SK-N-DZ (cell line): ENCODE results near the gene BRSK2. TPM values are rescaled to one million over a fixed set of nuclear protein-coding genes. Genes with fewer than 3 reads are reported as not detected.
"Not testable (repeated sequence)": the region's sequence is repeated elsewhere in the genome, so short reads cannot be mapped to it uniquely, and the experiment has no call there.

Source experiments
- DNase-seq: peaks from one replicate; pipeline ENCODE4 v3.0.0-alpha.2; 2015; ENCODE audit warnings: low spot score
- polyA plus RNA-seq, 2 experiments: library from polyadenylated mRNA; depleted of rRNA; stranded (reverse); fragments of >200 nt; gene quantifications; 2 replicates each; pipeline ENCODE4 v1.2.3, GENCODE V29; 2014

The BRSK2 gene
- polyA plus RNA-seq (2014; cell fraction: cytosol; rRNA removed), result 37.3 and 46.3 TPM in 2 replicates
- 66.2 and 73.1 TPM in 2 replicates for polyA plus RNA-seq (2014; cell fraction: nucleus; rRNA removed)

DNA sequence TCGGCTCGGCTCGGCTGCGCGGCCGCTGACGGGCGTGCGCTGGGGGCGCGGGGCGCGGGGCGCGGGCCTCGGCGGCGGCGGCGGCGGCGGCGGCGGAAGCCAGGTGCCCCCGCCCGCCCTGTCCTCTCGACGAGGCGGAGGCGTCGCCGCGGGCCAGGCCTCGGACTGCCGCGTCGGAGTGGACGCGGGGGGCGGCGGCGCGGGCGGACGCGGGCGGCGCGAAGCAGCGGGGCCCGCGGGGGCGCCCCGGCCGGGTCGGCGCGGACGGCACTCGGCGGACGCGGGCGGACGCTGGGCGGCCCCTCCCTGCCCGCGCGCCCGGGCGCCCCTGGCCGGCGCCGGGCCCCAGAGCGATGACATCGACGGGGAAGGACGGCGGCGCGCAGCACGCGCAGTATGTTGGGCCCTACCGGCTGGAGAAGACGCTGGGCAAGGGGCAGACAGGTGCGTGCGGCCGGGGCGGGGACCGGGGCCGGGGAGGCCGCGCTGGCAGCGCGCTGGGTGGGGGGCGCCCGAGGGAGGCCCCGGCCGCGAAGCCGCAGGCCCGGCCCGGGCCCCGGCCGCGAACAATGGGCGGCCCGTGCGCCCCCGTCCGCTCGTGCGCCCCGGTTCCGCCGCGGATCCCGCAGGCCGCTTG is at the start of gene BRSK2:
TSS of gene BRSK2 (plus strand) at position 3 of the 637 bp plus-strand sequence. CDS start at position 354, 351 bp downstream.
- DNase-seq, result no peak

DNA sequence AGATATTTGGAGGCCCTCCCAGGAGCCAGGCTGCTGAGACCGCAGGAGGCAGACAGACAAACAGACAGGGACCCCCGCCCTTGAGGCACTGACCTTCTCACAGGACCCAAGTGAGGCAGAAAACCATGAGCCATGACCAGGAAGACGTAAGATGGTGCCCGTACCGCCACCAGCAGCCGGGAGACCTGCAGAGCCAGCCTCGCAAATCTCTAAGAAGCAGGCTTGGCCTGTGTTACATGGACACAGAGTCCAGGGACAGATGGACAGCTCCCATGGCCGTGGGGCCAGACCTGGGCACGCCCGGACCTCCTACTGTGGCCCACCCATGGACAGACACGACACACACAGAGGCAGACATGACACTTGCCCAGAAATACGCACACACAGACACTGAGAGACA is 49.6 kb upstream of the BRSK2 start:
- no peak for DNase-seq

DNA sequence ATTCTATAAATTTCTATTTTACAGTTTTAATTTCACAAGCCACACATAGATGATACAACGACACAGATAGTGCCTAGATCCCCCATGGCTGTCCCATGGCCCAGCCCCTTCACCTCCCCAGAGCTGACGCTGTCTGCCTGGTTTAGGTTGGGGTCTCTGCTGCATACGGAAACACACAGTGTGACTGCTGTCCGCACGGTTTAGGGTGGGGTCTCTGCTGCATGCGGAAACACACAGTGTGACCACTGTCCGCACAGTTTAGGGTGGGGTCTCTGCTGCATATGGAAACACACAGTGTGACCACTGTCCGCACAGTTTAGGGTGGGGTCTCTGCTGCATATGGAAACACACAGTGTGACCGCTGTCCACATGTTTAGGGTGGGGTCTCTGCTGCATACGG is 48.5 kb upstream of the BRSK2 start:
- not testable (repeated sequence) for DNase-seq

DNA sequence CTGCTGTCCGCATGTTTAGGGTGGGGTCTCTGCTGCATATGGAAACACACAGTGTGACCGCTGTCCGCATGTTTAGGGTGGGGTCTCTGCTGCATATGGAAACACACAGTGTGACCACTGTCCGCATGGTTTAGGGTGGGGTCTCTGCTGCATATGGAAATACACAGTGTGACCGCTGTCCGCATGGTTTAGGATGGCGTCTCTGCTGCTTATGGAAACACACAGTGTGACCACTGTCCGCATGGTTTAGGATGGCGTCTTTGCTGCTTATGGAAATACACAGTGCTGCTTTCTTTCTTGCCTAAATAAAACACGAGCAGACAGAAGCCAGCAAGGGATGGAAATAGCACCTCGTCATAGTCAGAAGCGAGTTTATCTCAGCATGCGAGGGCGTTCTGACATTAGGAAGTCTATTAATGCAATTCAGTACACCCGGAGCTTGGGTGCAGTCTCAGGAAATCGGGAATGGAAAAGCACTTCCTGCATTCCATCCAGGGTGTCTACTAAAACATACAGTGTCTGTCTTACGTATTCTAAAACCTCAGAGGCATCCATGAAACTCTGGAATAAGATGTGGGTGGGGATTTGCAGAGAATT is 47.7 kb upstream of the BRSK2 start:
- no peak for DNase-seq

DNA sequence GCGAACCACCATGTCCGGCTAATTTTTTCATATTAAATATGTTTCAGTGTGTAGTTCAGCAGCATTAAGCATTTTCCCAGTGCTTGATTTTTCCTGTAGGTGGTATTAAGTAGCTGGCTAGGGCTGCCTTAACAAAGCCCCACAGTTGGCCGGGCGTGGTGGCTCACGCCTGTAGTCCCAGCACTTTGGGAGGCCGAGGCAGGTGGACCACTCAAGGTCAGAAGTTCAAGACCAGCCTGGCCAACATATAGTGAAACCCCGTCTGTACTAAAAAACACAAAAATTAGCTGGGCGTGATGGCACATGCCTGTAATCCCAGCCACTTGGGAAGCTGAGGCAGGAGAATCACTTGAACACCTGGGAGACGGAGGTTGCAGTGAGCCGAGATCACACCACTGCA is 46.8 kb upstream of the BRSK2 start:
- no peak for DNase-seq

DNA sequence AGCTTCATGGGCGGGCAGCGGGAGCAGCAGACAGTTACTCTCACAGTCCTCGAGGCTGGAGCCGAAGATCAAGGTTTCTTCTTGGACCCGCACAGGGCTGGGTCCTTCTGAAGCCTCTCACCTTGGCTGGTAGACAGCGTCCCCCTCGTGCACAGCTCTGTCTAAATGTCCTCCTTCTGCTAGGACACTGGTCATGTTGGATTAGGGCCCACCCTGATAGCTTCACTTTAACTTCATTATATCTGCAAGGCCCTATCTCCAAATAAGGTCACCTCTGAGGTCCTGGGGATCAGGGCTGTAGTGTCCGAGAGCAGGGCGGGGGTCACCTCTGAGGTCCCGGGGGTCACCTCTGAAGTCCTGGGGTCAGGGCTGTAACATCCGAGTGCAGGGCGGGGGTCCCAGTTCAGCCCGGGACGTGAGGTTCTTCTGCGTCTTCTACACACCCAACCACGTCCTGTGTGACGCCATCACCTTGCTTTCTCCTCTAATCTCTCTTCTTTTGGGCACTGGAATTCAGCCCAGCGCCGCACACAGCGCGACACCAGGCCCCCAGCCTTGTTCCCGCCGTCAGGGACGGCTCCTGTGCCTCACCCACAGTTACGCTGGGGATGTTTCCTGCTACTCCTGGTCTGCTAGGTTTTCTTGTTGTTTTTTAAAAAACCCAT is 46.2 kb upstream of the BRSK2 start:
- DNase-seq, result no peak

DNA sequence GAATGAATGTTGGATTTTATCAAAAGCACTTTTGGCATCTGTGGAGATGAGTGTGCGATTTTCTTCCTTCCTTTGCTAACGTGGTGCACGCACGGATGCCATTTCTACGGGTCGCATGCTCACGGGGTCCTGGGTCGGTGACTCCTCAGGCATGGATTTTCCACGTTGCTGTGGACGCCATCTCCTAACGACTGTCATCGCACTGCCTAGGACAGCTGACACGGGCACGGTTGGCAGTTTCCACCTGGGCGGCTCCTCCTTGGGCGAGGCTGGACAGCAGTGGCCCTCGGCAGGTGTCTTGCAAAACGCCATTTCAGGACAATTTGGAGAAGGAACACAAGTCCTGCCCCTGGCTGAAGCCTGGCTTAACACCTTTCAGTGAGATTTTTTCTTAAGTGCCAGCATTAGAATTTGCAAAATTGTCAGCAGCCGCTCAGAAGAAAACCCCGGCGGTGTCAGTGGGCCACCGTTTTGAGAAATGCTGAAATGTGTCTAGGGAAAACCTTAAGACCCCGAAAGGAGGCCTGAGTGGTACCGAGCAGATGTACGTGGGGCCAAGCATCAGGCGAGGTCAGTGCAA is 45.6 kb upstream of the BRSK2 start:
- no peak for DNase-seq

DNA sequence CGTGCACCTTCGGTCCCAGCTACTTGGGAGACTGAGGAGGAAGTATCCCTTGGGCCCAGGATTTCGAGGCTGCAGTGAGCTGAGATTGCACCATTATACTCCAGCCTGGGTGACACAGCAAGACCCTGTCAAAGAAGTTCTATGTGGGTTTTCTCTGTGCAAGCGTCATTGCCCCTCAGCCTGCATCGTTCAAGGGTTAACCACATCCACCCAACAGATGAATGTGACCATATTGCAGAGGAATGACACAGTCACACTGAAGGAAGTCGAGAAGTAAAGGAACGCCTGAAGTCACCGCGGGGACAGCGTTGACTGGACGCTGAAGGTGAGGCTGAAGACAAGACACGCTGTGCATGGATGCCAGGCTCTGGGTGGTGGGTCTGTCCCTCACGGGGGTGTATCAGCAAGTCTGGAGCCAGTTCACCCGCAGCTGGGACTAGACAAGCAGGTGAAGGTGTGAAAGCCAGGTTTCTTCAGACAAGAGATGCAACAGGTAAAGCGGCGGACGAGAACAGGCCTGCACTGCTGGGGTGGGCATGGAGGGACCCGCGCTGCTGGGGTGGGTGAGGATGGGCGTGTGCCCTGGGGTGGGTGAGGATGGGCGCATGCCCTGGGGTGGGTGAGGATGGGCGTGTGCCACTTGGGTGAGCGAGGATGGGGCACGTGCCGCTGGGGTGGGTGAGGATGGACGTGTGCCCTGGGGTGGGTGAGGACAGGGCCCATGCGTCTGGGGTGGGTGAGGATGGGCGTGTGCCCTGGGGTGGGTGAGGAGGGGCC is 43.8 kb upstream of the BRSK2 start:
- no peak for DNase-seq

DNA sequence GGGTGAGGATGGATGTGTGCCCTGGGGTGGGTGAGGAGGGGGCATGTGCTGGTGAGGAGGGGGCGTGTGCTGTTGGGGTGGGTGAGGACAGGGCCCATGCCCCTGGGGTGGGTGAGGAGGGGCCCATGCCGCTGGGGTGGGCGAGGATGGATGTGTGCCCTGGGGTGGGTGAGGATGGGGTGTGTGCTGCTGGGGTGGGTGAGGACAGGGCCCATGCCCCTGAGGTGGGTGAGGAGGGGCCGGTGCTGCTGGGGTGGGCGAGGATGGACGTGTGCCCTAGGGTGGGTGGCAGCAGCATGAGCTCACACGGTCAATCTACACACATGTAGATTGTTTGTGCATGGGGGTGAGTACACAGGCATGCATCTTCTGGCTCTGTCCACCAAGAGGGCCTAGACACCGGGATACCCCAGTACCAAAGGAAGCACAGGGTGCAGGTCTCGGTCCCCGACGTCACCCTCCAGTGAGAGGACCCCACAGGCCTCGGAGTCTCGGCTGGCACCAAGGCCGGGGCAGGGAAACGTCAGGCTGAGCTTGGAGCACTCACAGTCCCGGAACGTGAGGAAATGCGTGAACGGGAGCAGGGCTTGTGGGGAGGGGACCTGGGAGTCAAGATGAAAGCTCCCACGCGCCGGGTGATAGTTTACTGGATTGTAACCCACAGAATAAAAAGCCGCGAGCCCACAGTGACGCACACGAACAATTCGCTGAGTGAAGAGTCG is 42.9 kb upstream of the BRSK2 start:
- DNase-seq, result no peak

DNA sequence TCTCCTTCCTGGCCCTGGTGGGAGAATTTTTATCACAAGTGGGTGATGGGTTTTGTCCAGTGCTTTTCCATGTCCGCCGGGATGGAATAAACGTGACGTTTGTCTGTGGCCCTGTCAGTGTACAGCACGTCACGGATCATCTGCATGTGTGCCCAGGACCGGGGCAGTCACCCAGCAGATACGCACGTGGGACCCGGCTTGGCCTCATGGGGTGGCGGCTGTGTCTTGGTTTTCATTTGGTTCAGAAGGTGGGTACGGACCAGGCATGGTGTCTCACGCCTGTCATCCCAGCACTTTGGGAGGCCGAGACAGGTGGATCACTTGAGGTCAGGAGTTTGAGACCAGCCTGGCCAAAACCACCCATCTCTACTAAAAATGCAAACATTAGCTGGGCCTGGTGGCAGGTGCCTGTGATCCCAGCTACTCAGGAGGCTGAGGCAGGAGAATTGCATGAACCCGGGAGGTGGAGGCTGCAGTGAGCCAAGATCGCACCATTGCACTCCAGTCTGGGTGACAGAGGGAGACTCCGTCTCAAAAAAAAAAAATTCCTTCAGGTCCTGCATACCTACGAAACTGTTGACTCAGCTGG is 42.2 kb upstream of the BRSK2 start:
- not testable (repeated sequence) for DNase-seq

DNA sequence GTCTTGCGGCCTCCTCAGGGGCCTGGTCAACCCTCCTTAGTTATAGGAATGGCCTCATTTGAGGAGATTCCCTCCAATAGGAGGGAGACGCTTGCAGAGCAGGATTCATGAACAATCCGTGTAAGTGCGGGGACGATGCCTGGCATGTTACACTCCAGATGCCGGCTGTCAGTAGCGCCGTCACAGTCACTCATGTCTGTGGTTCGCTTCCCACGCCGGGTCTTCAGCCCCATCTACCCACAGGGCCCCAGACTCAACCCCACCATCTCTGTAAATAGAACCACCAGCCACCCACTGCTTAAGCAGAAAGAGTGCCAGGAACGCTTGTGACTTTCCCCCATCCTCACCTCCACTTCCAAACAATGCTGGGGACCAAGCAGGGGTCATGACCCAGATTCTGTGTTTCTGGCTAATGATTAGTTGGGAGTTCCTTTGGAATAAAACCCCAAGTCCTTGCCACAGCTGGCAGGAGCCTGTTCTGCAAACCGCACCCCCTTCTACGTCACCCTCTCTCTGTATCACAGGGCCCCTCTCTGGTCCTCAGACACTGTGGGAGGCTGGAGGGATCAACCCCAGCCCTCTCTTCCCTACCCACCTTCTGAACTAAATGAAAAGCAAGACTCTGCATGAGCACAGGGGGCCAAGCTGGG is 41.5 kb upstream of the BRSK2 start:
- DNase-seq, result no peak

DNA sequence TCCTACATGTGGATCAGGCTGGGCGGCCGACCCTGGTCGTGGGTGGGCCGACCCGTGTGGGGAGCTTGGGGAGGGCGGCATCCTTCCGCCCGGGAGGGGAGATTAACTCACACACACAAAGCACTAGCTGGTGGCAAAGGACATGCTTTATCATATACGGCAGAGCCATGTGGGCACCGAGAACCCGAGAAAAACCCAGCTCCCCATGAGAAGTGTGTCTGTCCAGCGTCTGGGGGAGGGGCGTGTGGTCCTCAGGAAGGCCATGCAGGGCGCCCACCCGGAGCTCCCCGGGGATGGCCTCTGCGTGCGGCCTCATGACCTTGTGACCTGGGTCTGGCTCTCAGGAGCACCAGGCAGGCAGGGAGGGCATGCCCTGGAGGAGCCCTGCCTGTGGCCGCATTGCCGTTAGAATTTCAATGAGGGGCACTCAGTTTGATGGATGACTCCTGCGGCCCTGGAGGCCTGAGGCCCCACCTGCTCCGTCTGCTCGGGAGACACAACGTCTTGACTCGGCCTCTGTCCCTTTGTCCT is 40.9 kb upstream of the BRSK2 start:
- DNase-seq, result no peak

DNA sequence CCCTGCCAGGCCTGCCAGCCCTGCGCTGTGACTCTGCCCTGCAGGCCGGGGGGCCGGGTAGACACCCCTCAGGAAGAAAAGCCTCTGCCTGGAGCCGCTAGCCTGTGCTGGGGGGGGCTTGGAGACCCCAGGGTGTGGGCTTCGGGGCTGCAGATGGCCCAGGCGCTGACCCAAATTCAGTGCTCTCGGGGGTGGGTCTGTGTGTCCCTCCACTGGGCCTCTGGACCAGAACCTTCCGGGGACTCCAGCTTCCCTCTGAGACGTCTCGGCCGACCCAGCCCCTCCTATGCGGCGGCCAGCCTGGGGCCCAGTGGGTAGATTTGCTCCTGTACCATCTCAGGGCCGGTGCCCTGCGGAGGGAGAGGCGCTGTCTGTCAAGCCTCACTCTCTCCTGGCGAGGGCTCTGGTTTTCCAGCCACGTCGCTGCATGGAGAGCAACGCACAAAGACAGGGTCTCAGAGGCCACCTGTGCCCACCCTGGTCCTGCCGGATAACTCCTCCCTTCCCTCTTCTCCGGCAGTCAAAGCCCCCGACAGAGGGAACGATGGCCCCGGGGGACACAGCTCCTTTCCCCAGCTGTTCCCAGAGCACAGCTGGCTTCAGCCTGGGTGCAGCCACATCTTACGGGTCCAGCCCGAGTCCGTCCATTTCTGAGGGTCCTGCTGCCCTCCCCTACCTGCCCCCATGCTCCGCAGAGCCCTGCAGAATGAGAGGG is 40.2 kb upstream of the BRSK2 start:
- no peak for DNase-seq

DNA sequence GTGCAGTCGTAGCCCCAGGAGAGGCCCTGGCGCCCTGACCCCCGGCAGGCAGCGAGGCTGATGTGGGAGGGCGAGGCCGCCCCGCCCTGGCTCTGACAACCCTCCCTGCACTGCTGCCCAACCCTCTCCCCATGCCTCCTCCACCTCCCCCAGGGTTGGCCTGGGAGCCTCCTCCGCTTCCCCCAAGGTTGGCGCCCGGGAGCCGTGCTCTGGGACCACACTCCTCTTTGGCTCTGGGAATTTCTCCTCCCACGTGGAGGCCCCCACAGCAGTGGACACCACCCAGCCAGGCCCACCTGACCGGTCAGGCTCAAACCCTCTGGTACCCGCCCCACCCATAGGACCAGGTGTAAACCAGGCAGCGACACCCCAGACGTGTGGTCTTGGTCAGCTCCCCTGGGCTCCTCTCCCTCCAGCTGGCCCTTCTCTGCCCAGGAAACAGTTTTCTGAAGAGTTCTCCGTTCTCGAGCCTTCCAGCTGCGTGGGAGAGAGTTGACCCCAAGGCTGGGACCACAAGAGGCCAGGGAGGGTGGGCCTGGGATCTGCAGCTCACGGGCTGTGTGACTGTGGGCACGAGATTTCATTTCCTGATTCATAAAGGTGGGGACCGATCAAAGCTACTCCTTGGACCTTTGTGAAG is 39.5 kb upstream of the BRSK2 start:
- no peak for DNase-seq

DNA sequence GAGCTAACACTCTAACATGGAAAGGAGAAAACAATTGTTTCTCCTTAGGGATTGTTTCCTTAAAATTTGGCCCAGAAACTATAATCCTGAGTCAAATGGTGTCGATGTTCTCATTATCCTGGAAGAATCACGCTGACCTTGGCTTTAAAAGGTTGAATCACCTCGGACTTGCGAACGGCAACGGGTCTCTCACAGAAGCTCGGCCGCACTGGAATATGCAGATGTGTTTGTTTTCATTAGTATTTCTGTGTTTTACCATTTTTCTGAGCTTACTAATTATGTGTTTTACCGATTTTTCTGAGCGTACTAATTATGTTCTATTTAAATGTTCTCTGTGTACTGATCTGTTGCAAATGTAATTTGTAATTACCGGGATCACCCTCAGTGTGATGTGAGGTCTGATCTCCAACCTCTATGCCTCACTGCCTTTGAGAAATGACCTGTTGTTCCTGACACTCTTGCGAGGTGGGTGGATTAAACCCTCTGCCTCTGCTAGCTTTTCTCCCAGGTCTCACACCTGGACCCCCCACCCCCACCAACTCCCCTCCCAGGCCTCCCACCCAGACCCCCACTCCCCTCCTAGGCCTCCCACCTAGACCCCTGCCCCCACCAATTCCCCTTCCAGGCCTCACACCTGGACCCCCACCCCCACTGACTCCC is 38.3 kb upstream of the BRSK2 start:
- peak; percentile 57 for DNase-seq

DNA sequence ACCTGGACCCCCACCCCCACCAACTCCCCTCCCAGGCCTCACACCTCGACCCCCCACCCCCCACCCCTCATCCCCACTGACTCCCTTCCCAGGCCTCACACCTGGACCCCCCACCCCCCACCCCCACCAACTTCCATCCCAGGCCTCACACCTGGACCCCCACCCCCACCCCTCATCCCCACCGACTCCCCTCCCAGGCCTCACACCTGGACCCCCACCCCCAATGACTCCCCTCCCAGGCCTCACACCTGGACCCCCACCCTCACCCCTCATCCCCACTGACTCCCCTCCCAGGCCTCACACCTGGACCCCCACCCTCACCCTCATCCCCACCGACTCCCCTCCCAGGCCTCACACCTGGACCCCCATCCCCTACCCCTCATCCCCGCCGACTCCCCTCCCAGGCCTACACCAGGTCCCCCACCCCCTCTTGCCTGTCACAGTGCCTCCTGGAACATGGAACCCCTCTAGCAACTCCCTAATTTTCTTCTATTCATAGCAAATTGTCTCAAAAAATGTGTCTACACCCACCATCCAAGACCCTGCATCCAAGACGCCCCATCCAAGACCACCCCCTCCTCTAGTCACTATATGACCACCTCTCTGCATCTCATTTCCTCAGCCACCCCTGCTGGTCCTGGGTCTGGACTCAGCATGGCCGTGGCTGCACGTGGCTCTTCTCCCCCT is 36.9 kb upstream of the BRSK2 start:
- DNase-seq, result no peak

DNA sequence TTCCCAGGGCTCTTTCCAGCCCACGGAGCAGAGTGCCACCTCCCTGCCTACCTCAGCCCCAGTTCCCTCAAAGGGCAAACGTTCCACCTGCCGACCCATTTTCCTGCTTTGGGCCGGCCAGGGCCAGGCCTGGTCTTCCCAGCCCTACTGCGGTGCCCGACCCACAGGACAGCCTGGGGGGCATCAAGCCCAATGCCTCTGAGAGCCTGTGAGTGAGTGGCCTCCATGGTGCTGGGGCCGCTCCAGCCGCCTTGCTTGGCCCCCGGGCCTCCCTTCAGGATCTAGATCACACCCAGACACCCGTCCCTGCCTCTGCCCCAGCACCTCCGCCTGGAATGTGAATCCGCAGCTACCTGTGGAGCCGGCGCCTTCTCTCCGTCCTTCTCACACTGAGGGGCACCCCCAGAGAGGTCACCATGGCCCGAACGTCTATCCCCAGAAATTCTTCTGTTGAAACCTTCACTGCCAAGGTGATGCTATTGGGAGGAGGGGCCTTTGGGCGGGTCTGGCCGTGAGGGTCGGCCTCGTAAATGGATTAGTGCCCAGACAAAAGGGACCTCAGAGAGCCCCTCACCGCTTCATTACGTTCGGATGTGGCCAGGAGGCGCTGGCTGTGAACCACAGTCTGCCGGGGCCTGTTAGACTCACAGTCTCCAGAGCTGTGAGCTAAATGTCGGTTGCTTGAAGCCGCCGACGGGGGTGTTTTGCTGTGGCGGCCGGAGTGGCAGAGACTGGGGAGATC is 36.2 kb upstream of the BRSK2 start:
- DNase-seq, result no peak
